TTC549 (cell line): Measurements from ENCODE around the gene GPR108.

Source experiments
- FAIRE-seq: peaks from 2 replicates; lab custom pipeline; 2012; peaks lifted over from hg19 to GRCh38; lab: Jason Lieb, UNC

The GPR108 gene

DNA sequence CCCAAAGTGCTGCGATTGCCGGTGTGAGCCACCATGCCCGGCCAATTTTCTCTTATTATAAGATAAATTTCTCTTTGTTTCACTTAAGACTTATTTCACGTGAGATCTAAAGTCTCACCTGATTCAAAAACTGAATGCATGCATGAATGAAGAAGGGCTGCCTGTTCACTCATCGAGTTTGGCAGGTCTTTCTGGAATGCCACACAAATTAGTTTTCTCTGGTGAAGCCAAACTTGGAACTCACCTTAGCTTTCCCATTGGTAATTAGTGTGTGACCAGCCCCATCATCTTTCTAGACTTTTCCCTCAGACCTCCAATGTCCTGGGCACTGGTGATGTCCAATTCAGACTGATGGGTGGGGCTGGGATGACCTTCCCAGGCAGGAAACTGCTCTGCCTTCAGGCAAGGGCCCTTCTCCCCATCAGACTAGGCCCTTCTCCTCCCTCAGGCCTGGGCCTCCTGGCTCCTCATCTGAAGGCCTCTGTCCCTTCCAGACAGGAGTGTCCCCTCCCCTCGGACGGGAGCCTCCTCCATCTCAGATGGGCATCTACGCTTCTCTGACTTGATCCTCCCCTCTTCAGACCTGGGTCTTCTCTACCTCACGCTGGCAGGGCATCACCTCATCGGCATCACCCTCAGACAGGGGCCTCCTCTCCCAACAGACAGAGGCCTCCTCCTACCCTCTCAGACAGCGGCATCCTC lies 31.3 kb downstream of the GPR108 start:
- no peak for FAIRE-seq

DNA sequence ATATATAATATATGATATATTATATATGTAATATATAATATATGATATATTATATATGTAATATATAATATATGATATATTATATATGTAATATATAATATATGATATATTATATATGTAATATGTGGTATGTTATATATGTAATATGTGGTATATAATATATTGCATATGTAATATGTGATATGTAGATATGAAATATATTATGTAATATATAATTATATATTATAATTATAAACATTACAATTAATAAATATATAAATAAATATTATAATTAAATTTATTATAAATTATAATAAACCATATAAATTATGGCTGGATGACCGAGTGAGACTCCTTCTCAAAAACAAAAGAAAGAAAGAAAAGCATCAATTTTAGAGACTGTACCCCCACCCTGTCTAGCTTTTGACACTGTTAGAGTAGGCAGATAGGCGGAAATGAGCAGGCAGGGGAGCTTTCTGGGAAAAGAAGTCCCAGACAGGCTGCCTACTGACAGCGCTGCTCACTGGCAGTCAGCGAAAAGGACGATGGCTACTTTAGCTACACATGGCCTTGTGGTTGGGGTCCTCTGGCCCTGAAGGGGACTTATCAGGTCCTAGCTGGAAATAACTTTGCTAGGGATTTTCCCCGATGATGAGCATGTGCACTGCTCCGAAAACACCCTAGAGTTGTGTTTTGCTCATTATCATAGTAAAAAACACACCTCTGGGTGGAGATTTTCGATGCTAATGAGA lies 36.6 kb downstream of the GPR108 start:
- FAIRE-seq, result peak; percentile 93

DNA sequence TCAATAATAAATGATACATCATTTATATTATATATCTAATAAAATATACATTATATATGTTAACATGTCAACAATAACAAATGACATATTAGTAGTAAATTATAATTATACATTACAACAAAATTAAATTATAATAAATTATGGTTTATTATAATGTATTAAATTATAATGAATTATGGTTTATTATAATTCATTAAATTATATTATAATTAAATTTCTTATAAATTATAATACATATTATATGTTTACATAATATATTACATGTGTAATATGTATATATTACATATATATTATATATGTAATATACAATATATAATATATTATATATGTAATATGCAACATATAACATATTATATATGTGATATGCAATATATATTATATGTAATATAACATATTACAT lies 37.4 kb downstream of the GPR108 start:
- peak; percentile 98 for FAIRE-seq

DNA sequence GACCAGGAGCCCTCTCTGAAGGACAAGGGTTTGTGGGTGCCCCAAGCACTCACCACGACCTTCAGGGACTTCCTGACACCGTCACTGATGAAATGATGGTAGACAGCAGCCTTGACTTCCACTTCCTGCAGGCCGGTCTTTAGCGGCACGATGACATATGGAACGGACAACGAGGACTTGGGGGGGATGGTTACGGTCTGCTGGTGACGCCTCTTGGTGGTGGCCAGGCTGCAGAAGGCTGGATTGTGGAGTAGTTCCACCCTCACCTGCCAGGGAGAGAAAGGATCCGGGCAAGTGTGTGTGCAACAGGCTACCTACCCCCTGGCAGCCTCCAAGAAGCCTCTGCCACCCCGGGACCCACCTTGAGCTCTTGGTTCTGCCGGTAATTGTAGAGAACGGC lies 40.1 kb downstream of the GPR108 start:
- FAIRE-seq, result no peak

DNA sequence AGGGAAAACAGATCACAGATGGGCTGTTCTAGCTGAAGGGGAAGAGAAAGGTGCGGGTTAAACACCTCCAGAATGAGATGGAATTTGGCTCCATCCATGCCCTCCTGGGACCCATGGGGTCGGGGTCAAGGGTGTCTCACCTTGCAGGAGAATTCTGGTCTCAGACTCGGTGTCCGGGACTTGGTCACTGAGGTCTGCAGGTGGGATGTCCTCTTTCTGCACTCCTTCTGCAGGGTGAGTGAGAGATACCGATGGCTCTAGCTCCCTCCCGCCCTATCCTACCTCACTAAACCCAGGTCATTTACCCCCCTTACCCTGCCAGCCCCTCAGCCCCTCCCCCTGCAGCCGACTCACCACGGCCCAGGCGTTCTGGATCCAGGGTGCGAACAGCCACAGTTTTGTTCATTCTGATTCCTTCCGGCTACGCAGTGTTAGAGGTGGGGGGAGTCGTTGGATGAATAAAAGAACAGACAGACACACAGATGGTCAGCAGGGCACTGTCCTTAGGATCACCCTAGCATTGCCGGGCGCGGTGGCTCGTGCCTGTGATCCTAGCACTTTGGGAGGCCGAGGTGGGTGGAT lies 41.0 kb downstream of the GPR108 start:
- FAIRE-seq, result no peak

DNA sequence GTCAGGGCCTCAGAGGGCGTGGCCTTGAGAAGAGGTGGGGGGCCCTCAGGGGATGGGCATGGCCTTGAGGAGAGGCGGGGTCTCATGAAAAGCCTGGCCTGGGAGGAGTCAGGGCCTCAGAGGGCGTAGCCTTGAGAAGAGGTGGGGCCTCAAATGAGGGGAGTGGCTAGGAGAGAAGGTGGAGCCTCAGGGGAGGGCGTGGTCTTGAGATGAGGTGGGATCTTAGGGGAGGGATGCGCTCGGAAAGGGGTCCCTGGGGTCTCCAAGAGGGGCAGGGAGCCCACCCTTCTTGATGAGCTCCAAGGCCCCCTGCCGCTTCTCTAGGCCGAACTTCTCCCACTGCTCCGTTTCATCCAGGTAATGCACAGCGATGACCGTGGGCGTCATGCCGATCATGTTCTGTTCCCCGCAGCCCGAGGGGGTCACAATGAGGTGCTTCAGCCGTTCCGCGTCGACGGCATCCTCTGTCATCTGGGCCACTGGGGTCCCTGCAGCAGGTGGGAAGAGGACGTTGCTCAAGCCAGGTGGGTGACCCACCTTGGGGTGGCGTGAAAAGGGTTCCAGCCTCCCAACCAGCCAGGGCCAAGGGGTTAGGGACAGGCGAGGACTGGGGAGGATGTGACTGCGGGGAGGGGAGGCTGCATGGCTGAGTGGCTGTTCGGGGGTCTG lies 43.1 kb downstream of the GPR108 start:
- FAIRE-seq, result no peak

DNA sequence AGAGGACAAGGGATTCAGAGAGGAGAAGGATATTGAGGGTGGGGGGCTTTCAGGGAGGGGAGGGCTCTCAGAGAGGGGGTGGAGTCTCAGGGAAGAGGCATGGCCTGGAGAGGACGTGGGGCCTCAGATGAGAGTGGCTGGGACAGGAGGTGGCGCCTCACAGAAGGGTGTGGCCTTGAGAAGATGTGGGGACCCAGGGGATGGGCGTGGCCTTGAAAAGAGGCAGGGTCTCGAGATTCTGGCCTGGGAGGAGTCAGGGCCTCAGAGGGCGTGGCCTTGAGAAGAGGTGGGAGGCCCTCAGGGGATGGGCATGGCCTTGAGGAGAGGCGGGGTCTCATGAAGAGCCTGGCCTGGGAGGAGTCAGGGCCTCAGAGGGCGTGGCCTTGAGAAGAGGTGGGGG lies 43.7 kb downstream of the GPR108 start:
- no peak for FAIRE-seq

DNA sequence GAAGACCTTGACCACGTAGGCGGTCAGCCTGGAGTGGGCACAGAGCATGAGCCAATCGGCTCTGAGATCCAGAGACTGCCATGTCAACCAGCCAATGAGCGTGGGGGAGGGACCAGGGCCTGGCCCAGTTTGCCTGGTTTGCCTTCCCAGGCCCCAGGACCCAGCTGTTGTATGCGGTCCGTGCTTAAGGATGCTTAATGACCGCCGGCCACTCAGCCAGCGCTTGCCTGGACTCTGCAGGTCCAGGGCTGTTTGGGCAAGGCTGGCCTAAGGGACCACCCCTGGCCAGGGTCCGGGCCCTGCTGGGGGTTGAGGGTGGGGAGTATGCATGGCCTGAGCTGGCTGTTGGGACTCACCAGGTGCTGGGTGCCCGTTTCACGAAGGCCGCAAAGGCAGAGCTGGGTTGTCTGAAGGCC lies 44.3 kb downstream of the GPR108 start:
- FAIRE-seq, result no peak

DNA sequence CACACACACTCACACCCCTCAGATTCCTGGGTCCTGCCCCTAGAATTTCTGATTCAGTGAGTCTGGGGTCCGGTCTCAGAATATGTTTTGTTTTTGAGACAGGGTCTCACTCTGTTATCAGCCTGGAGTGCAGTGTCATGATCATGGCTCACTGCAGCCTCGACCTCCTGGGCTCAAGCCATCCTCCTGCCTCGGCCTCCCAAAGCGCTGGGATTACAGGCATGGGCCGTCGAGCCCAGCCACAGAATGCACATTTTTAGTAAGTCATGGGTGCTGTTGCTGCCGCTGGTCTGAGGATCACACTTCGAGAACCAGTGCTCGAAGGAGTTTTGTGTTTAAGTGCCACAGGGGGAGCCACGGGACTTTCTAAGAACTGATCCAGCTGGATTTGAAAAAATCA lies 45.4 kb downstream of the GPR108 start:
- FAIRE-seq, result no peak

DNA sequence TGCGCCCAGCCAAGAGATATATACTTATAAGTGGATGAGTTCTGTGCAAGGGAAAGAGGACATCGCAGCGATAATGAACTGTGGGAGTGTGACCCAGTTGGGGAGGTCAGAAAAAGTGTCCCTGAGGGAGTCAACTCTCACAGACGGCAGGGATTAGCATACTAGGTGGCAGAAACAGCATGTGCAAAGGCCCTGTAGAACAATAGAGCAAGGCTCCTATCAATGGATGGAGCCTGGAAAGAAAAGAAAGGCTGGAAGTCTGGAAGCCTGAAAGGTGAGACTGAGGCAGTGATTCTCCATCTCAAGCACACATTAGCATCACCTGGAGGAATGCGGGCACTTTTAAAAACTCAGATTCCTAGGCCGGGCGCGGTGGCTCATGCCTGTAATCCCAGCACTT lies 46.0 kb downstream of the GPR108 start:
- FAIRE-seq, result no peak

DNA sequence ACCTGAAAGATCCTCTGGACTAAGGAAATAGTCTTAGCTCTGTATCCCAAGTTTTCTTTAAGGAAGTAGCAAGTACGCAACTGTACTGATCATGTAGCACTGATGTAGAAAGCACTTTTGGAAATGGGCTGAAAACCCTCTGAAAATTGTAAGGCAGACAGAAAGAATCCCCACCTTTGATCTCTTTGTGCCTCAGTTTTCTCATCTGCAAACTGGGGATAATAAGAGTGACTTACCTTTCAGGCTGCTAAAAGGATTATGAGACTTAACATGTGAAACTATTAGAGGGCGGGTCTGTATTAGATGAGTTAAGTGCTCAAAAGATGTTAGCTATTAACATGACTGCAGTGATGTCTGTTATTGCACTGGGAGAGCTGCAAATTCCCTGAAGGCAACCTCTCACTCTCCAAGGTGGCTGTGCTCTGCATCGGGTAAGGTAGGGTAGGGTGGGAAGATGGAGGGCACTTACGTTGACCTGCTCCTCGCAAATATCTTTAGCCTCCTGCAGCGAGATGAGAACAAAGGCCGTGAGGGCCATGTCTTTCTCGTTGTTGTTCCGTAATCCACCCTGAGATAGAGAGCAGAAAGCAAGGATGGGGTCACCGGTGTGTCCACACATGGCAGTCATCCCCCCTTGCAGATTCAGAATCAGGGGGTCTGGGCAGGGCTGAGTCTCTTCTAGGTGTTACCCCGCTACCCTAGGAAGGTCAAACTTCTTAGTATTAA lies 47.1 kb downstream of the GPR108 start:
- FAIRE-seq, result no peak

DNA sequence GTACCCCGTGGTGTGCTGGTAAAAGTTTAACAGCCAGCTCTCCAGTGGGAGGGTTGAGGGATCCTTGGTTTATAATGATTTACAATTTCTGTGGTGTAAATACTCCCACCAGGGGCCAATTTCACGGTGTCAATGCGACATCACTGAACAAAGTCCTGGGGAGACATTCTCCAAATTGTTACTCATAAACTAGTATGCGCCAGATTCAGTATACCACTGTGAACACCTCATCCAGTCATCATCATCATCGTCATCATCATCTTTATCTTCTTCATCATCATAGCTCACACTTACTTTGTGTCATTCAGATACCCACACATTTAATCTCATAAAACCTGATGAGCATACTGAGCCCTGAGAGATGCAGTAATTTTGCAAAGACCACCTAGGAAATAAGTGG lies 50.3 kb downstream of the GPR108 start:
- FAIRE-seq, result no peak

DNA sequence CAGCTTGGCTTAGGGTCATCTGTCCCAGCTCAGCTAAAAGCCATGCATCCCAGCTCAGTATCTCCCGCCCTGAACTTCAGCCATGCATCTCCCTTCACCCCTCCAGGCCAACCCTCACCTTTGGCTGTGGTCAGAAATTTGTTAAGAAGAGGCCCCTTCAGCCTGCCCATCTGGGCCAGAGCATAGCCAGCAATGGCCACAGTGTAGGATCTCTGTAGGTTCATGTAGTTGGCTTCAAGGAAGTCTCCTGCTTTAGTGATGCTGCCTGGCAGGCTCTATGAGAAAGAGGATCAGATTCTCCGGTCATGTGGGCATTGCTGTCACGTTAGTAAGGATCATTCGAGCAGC lies 50.8 kb downstream of the GPR108 start:
- no peak for FAIRE-seq

DNA sequence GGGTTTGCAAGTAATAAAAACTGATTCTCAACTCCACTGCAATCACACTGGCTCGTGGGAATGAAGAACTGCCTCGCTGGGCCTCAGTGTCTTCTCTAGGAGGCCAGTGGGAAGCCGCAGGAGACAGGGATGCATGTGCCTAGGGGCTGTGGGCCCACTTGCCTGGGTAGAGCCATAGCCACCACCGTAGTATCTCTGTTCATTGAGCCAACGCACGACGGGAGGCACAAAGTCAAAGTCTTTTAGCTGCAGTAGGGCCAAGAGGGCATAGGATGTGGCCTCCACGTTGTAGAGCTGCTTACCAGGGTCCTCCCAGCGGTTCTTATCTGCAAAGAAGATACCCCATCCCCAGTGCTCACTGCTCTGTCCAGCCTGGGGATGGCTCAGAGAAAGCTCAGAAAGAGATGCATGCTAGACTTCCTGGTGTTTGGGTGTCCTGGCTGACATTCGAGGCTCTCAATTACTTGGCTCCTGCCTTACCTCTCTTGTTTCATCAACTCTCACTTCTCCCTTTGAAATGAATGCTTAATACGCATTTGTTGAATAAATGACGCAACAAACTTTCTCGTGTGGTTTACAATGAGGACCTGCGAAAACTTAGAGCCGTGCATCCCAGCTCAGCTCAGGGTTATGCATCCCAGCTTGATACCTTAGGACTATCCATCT lies 51.3 kb downstream of the GPR108 start:
- no peak for FAIRE-seq

DNA sequence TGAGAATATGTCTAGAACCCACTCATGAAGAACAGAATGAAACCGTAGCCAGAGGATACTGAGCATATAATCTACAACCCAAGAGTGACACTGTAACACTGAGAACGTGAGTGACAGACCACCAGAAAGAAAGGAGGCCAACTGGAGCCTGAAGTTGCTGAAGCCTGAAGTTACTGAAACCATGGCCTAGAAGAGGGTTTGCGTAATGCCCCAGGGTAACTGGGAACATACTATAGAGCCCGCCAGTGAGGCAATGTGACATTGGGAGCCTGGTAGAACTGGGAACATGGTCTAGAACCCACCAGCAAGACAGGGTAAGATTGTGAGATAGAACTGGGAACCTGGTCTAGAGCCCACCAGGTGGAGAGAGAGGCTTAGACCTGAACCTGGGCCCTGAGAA lies 51.9 kb downstream of the GPR108 start:
- FAIRE-seq, result no peak

DNA sequence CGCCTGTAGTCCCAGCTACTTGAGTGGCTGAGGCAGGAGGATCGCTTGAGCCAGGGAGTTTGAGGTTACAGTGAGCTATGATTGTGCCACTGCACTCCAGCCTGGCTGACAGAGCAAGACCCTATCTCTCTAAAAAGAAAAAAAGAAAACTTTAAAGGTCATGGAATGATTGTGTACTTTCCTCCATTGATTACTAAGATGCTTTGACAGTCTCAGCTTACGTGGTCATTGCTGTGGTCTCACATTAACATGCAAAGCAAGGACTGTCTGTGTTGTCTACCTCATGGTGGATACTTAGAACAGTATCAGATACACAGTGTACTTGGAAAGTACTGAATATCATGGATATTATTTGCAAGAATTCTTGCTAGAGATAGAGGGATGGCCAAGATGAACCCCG lies 53.4 kb downstream of the GPR108 start:
- FAIRE-seq, result no peak

DNA sequence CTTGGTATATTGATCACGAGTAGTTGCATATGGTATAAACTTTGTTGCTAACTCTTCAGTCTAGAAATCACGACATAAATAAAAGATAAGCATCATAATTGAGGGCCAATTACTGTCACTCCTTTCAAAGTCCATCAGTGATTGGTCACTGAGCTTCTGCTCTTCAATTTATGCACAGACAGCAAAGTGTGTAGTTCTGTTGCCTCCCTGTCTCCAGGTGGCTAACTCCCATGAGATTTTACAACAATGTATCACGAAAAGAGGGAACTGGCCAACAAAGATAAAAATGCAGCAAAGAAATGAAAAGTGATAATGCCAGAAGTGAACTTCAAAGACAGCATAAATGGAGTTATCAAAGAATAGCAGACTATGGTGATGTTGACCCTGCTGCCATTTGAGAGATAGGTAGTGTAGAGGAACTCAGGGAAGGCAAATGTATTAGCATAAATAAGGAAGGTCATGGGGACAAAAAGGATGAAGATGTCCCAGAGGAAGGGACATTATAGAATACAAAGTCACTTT lies 54.7 kb downstream of the GPR108 start:
- FAIRE-seq, result no peak

DNA sequence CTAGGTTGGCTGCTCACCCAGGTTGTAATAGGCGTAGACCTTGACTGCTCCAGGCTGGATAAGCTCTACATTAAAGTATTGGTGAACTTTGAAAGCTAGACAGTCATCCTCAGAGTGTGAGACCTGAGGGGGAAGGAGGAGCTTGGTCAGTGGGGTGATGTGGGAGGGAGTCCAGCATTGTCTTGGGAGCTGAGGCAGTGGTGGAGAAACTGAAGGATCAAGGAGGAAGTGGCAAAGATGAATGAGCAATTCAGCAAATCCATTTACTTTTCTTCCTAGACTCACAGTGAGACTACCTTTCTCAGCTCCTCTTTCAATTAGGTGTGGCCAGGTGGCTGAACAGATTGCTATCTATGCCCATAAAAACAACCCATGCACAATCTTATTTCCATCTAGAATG lies 57.2 kb downstream of the GPR108 start:
- FAIRE-seq, result no peak
